Lower leg skin (tissue), 3 donors: ENCODE measurements around the gene IL3.

Experiments used
- CTCF ChIP-seq, 3 donors: fragments of 450-650 bp; IDR thresholded peaks; one replicate each; pipeline ENCODE4 v1.5.1; 2016; ENCODE audit warnings: antibody characterized with exemption in 3 of 3, mild to moderate bottlenecking in 3 of 3, moderate library complexity in 2 of 3
- POLR2A ChIP-seq, 2 donors: fragments of 450-650 bp; IDR thresholded peaks; one replicate each; pipeline ENCODE4 v1.6.1; 2016 to 2017; ENCODE audit warnings: antibody characterized with exemption in 2 of 2, mild to moderate bottlenecking in 1 of 2, moderate library complexity in 1 of 2

GRCh38 chr5:132076983-132077382, 16.5 kb downstream of the IL3 start:
- TF ChIP-seq POLR2A (IDR thresholded peaks at IDR 0.05) = no peak
- TF ChIP-seq CTCF (IDR thresholded peaks at IDR 0.05) = no peak
